ENCODE results near the gene MGRN1.

MGRN1 gene

GRCh38 chr16:4677390-4677789 lies 52.8 kb downstream of the MGRN1 start:
- no peak for DNase-seq

DNA sequence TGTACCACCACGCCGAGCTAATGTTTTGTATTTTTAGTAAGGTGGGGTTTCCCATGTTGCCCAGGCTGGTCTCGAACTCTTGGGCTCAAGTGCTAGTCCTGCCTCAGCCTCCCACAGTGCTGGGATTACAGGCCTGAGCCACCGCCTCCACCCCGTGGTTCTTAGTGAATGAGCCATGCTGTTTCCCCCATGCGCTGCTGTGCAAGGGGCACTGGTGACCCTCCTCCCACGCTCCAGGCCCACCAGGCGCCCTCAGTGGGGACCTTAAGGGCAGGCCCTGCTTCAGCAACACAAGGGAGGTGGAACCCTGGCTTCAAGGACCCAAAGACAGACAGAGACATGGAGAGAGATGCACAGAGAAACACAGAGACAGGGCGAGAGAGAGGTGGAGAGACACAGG lies 53.4 kb downstream of the MGRN1 start:
- DNase-seq: no peak

- no peak for DNase-seq
These were observed 54.0 kb downstream of the MGRN1 start for GRCh38 chr16:4678596-4678995.

GRCh38 chr16:4679156-4679849 lies 54.7 kb downstream of the MGRN1 start:
- DNase-seq: no peak

DNA sequence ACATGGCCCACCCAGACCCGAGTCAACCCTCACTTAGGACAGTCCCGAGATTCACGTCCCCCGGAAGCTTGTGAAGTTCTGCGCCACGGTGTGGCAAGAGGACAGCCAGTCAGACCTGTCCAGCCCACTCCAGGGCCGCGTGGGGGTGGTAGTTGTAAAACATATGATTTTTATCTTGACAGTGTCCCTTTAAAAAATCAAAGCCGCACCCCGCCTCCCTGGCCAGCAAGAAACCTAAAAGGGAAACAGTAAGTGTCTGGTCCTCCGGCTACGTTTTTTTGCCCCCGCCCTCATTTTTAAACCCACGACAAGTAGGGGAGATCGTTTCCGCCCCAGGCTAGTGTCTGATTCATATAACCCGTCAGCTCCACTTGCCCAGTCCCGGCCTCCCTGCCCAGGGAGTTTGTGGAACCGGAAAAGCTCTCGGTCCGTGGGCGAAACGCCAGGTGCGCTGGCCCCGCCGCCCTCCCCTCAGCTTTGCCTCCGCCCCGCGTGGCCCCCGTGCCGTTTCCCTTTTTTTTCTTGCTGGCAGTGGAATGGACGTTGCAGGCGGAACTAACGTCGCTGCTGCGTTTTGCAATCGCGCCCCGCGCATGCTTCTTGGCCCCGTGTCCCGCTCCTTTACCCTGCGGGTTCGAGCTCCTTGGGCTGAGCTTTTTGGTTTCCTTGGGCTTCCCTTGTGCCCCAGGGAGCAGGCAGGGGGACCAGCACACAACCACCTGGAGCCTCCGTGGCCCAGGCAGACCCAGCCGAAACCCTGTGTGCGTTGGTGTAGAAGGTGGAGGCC lies 55.4 kb downstream of the MGRN1 start:
- no peak for DNase-seq

- no peak for DNase-seq
These were observed 56.2 kb downstream of the MGRN1 start for GRCh38 chr16:4680673-4681470.

- DNase-seq: no peak
These were observed 57.0 kb downstream of the MGRN1 start for GRCh38 chr16:4681471-4682083.

GRCh38 chr16:4682084-4682591 lies 57.5 kb downstream of the MGRN1 start:
- no peak for DNase-seq

GRCh38 chr16:4682616-4683254 lies 58.1 kb downstream of the MGRN1 start:
- no peak for DNase-seq

DNA sequence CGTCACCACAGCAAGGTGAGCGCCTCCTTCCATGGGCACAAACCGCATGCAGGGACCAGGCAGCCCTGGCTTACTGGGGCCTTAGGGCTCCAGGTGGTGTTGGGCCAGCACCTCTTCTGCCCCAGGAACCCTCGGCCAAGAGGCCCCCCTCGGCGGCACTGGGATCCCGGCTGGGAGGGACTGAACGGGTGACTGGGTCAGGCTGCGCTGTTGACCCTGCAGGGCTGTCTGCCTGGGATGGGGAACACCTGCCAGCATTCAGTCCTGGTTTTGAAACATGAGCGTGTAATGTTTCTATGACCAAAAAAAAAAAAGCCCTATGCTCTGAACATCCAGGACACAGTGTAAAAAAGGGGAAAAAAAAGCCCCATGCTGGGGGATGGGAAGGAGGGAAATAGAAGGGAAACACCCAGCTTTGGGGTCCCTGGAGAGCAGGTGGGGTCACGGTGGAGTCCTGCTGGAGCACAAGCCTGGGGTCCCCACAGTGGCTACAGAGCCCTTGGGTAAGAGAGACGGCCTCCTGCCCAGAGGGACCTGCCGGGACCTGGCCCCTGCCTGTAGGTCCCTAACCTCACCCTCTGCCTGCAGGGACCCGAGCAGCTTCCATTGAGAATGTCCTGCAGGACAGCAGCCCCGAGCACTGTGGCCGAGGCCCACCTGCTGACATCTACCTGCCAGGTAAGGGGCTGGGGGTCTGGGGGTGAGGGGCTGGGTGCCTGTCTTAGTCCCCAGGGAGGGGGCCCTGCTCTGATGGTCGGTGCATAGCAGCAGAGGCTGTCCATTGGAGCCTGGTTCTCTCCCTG lies 58.8 kb downstream of the MGRN1 start:
- DNase-seq: no peak

- no peak for DNase-seq
These were observed 59.6 kb downstream of the MGRN1 start for GRCh38 chr16:4684058-4684715.

GRCh38 chr16:4684763-4685162 lies 60.1 kb downstream of the MGRN1 start:
- no peak for DNase-seq

DNA sequence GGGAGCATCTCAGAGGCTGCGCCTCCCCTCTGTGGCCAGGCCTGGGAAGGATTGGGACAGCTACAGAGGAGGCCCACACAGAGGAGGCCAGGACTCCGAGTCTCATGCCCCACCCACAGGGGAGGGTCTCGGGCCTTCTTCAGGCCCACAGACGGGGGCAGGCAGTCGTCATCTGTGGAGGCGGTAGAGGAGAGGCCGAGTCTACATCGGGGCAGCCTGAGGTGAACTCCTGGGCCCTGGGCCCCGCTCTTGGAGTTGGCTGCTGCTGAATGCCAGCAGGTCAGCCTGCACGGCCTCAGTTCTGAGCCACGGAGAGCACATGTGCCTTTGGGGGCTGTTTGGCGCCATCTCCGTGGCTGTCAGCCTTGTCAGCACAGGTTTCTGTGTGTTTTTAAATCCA lies 60.7 kb downstream of the MGRN1 start:
- DNase-seq: no peak

- no peak for DNase-seq
These were observed 61.3 kb downstream of the MGRN1 start for GRCh38 chr16:4685776-4686496.

DNA sequence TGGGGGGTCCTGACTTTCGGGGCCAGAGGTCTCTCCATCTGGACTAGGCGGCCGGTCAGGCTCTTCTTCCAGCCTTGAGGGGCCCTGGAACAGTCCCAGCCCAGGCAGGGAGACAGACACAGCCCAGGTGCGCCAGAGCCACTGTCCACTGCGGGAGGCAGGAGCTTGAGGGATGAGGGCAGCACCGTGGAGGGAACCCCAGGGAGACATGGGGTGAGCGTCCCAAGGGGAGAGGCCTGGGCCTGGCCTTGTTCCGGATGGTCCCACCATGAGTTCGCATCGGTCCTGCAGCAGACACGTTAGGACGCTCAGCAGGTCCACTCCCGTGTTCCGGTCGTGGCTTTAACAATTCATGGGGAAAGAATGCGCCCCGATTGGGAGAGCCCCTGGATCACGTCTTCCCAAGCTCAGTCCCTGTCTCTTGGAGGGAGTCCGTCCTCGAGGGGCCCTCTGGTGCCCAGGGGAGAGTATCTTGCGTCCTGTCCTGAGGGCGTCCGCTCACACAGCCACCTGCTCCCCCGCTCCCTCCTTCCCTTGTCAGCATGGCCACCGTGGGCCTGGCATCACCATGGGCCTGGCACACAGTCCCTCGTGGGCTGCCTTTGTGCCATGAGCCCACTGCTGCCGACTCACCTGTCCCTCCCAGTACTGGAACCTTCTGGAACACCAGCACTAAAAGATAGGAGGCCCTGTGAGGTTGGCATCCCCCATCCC lies 62.0 kb downstream of the MGRN1 start:
- DNase-seq: no peak

GRCh38 chr16:4687416-4687815 lies 62.8 kb downstream of the MGRN1 start:
- DNase-seq: no peak

DNA sequence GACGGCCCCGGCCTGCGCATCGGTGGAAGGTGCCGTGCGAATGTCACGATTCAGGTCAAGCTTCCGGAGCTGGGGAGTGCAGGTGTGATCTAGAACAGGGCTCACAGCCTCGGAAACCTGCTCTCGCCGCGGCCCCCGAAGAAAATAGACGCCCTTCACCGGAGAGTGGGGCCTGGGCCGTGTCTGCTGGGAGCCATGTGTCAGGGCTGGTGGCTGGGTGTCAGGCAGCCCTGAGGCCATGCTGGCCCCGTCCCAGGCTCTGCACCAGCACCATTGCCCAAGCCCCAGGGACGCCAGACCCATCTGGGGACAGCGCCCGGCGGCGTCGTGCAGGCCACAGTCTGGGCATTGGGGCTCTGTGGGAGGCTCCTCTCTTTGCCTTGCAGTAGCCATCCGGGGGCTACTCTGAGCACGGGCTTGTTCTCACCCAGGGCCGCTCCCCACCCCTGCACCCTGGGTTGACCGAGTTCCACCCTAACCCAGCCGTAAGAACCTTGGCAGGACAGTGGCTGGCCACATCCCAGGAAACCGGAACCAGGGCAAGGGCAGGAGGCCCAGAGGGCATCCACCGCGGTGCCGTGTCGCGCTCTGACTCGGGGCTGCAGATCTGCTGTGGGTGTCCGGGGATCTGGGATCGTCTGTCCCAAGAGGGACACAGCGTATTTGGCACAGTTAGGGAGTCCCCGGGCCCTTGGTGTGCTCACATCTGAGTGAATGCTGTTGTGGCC lies 63.5 kb downstream of the MGRN1 start:
- DNase-seq: no peak

- no peak for DNase-seq
These were observed 64.0 kb downstream of the MGRN1 start for GRCh38 chr16:4688674-4689045.

DNA sequence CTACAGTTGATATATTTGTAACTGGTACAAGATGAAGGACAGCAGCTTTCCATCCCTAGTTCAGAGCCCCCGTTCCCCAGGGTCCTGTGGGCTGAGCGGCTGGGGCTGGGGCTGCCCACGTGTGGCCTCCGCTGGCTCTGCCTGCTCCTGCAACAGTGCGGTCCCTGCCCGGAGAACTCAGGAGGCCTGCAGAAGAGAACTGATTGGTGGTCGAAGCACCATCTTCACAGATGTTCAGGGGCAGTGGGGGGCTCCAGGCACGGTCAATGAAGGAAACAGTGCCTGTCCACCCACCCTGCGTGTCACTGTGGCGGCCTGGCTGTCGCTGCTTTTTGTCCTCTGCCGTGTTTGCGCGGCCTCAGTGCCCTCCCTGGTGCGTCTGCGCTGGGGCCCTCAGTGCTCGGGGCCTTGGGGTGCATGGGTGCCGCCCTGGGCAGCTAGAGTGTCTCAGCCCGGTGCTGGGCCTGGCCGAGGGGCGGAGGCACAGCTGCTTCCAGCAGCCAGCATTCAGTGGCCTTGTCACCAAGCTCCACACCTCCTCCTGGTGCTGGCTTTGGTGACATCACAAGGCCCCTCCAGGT lies 64.6 kb downstream of the MGRN1 start:
- no peak for DNase-seq
